Stomach smooth muscle (tissue), 2 donors: Measurements from ENCODE around the gene ZC3H12A.

Experiments used
- H3K27ac ChIP-seq: one replicate; pipeline ENCODE4 v1.7.0; 2013; ENCODE audit warnings: mild to moderate bottlenecking, low read length, inconsistent platforms
- H3K27me3 ChIP-seq, 2 donors: one replicate each; pipeline ENCODE4 v1.7.0; 2013; ENCODE audit warnings: low read length in 2 of 2; ENCODE audit not compliant: insufficient read depth in 2 of 2, control insufficient read depth in 1 of 2
- H3K36me3 ChIP-seq, 2 donors: one replicate each; pipeline ENCODE4 v1.7.0; 2013; ENCODE audit warnings: low read length in 2 of 2; ENCODE audit not compliant: control insufficient read depth in 2 of 2, insufficient read depth in 2 of 2
- H3K4me1 ChIP-seq: one replicate; pipeline ENCODE4 v1.7.0; 2013; ENCODE audit warnings: low read length; ENCODE audit not compliant: control insufficient read depth, insufficient read depth
- H3K4me3 ChIP-seq, 2 donors: one replicate each; pipeline ENCODE4 v1.7.0; 2013; ENCODE audit warnings: low read length in 2 of 2
- H3K9ac ChIP-seq, 2 donors: one replicate each; pipeline ENCODE4 v1.7.0; 2013; ENCODE audit warnings: low read length in 2 of 2, mild to moderate bottlenecking in 1 of 2
- H3K9me3 ChIP-seq, 2 donors: one replicate each; pipeline ENCODE4 v1.7.0; 2013; ENCODE audit warnings: low read length in 2 of 2; ENCODE audit not compliant: control insufficient read depth in 2 of 2
- donor health status: healthy.
- donor health status: Pancreatic carcinoma.

The ZC3H12A gene

GRCh38 chr1:37474046-37474696 is at the start of gene ZC3H12A:
TSS of gene ZC3H12A (plus strand) at chr1:37474580. CDS start at chr1:37475497, 917 bp downstream.
- Histone ChIP-seq H3K9me3 (no peaks in the 10 kb centered on the region), H3K27me3 (no peaks in the 10 kb centered on the region), H3K36me3 (peaks cover 5 to 8% of the 10 kb centered on the region in 2 donors), H3K9ac (peak within 1 kb of the TSS; percentile 87 to 92), H3K4me3 (peak within 1 kb of the TSS; percentile 95 to 98), H3K27ac (peak within 1 kb of the TSS; percentile 96), H3K4me1 (peaks cover 71% of the 10 kb centered on the region)

- H3K4me1 ChIP-seq = no peaks in the 10 kb centered on the region
- H3K36me3 ChIP-seq = no peaks in the 10 kb centered on the region
- no peak overlapping the region for H3K9ac ChIP-seq
- H3K27me3 ChIP-seq = peaks cover 0 to 12% of the 10 kb centered on the region in 2 donors
- H3K4me3 ChIP-seq = no peak overlapping the region
- H3K27ac ChIP-seq = no peak overlapping the region
- H3K9me3 ChIP-seq = no peaks in the 10 kb centered on the region
Measured at GRCh38 chr1:37425221-37425620, 49.2 kb upstream of the ZC3H12A start.

GRCh38 chr1:37429029-37429428 is 45.4 kb upstream of the ZC3H12A start:
- Histone ChIP-seq H3K4me3 (no peak overlapping the region), H3K27me3 (peaks cover 4 to 22% of the 10 kb centered on the region in 2 donors), H3K36me3 (no peaks in the 10 kb centered on the region), H3K9ac (no peak overlapping the region), H3K27ac (no peak overlapping the region), H3K9me3 (no peaks in the 10 kb centered on the region), H3K4me1 (no peaks in the 10 kb centered on the region)

- Histone ChIP-seq H3K9ac (no peak overlapping the region), H3K27ac (no peak overlapping the region), H3K27me3 (peaks cover 4 to 22% of the 10 kb centered on the region in 2 donors), H3K36me3 (no peaks in the 10 kb centered on the region), H3K9me3 (no peaks in the 10 kb centered on the region), H3K4me3 (no peak overlapping the region), H3K4me1 (no peaks in the 10 kb centered on the region)
Measured at GRCh38 chr1:37430103-37430985, 44.0 kb upstream of the ZC3H12A start.

- Histone ChIP-seq H3K36me3 (no peaks in the 10 kb centered on the region), H3K27ac (no peak overlapping the region), H3K27me3 (peaks cover 4 to 28% of the 10 kb centered on the region in 2 donors), H3K9me3 (no peaks in the 10 kb centered on the region), H3K4me3 (no peak overlapping the region), H3K9ac (no peak overlapping the region), H3K4me1 (no peaks in the 10 kb centered on the region)
Measured at GRCh38 chr1:37432716-37433115, 41.7 kb upstream of the ZC3H12A start.

- H3K9ac ChIP-seq = no peak overlapping the region
- H3K9me3 ChIP-seq = no peaks in the 10 kb centered on the region
- no peaks in the 10 kb centered on the region for H3K4me1 ChIP-seq
- no peak overlapping the region for H3K4me3 ChIP-seq
- H3K27me3 ChIP-seq = peaks cover 4 to 30% of the 10 kb centered on the region in 2 donors
- H3K27ac ChIP-seq = no peak overlapping the region
- no peaks in the 10 kb centered on the region for H3K36me3 ChIP-seq
Measured at GRCh38 chr1:37433171-37433570, 41.2 kb upstream of the ZC3H12A start.

GRCh38 chr1:37434292-37435225 is 39.8 kb upstream of the ZC3H12A start:
- Histone ChIP-seq H3K27ac (no peak overlapping the region), H3K4me1 (no peaks in the 10 kb centered on the region), H3K9ac (no peak overlapping the region), H3K27me3 (peaks cover 7 to 39% of the 10 kb centered on the region in 2 donors), H3K9me3 (no peaks in the 10 kb centered on the region), H3K4me3 (no peak overlapping the region), H3K36me3 (no peaks in the 10 kb centered on the region)

GRCh38 chr1:37437087-37437486 is 37.3 kb upstream of the ZC3H12A start:
- peaks cover 7 to 28% of the 10 kb centered on the region in 2 donors for H3K27me3 ChIP-seq

GRCh38 chr1:37438037-37438868 is 36.1 kb upstream of the ZC3H12A start:
- peaks cover 4 to 25% of the 10 kb centered on the region in 2 donors for H3K27me3 ChIP-seq
- no peaks in the 10 kb centered on the region for H3K4me1 ChIP-seq
- no peak overlapping the region for H3K4me3 ChIP-seq
- H3K36me3 ChIP-seq = no peaks in the 10 kb centered on the region
- H3K9me3 ChIP-seq = no peaks in the 10 kb centered on the region
- H3K27ac ChIP-seq = no peak overlapping the region
- H3K9ac ChIP-seq = no peak overlapping the region

More at GRCh38 chr1:37437087-37437486, 37.3 kb upstream of the ZC3H12A start:
- no peak overlapping the region for H3K27ac ChIP-seq
- H3K4me1 ChIP-seq = no peaks in the 10 kb centered on the region
- no peaks in the 10 kb centered on the region for H3K36me3 ChIP-seq
- H3K9ac ChIP-seq = no peak overlapping the region
- no peak overlapping the region for H3K4me3 ChIP-seq
- H3K9me3 ChIP-seq = no peaks in the 10 kb centered on the region
